PFSK-1 (cell line): Measurements from ENCODE around the gene C16orf96.

Source experiments
- POLR2AphosphoS5 ChIP-seq: IDR thresholded peaks from 2 replicates; pipeline ENCODE4 v1.6.1; 2012; ENCODE audit warnings: low read depth, mild to moderate bottlenecking, control low read depth, low read length, moderate library complexity
- SIN3A ChIP-seq: IDR thresholded peaks from 2 replicates; pipeline ENCODE4 v1.6.1; 2012; ENCODE audit warnings: mild to moderate bottlenecking, low read length, moderate library complexity, borderline replicate concordance; ENCODE audit not compliant: insufficient read depth
- TAF1 ChIP-seq: IDR thresholded peaks from 2 replicates; pipeline ENCODE4 v1.6.1; 2012; ENCODE audit warnings: low read length, control low read depth, borderline replicate concordance; ENCODE audit not compliant: insufficient read depth
- TF ChIP-seq, protein P1 (sequence below), 2 experiments: IDR thresholded peaks; 2 replicates each; pipeline versions ENCODE4 v1.6.1 to v1.8.0; 2011 to 2012; ENCODE audit warnings: low read depth in 2 of 2, low read length in 2 of 2, control low read depth in 1 of 2, inconsistent platforms in 1 of 2, mild to moderate bottlenecking in 1 of 2, moderate library complexity in 1 of 2; ENCODE audit not compliant: insufficient read depth in 1 of 2

DNA sequence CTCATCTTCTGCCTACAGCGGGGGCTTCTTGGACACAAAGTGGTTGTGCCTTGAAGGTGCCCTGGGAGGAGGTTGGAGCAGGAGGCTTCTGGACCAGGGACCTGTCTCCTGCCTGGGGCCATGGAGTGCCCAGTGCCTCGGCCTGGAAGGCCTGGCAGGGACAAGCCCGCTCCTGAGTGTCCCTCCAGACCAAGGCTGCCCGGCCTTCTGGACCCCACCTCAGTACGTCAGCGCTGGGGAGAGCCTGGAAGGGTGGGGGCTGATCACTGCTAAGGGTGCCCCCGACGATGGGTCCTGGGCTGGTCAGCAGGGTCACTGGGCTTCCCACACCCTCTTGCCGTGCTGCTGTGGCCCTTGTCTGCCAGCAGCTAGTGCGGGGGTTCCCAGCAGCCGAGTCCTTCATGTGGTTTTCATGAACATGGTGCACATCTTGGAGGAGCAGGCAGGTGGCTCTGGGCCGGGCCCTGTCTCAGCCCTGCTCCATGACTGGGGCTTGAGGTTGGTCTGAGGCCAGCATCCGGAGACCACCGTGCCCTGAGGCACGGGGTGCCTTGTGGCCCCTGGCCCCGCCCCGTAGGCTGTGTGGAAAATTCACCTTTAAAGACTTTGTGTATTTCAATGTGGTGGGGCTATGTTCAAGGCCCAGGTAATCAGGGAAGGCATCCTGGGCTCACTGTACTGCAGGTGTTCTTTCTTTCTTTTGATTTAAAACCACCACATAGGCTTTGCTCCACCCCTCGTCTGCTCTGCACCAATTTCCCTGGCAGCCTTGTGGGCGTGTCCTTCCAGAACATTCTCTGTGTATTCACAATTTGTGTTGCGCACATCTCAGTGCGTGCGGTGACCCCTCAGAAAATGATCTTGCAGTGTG lies 90.9 kb downstream of the C16orf96 start:
- TF ChIP-seq, protein P1, sequence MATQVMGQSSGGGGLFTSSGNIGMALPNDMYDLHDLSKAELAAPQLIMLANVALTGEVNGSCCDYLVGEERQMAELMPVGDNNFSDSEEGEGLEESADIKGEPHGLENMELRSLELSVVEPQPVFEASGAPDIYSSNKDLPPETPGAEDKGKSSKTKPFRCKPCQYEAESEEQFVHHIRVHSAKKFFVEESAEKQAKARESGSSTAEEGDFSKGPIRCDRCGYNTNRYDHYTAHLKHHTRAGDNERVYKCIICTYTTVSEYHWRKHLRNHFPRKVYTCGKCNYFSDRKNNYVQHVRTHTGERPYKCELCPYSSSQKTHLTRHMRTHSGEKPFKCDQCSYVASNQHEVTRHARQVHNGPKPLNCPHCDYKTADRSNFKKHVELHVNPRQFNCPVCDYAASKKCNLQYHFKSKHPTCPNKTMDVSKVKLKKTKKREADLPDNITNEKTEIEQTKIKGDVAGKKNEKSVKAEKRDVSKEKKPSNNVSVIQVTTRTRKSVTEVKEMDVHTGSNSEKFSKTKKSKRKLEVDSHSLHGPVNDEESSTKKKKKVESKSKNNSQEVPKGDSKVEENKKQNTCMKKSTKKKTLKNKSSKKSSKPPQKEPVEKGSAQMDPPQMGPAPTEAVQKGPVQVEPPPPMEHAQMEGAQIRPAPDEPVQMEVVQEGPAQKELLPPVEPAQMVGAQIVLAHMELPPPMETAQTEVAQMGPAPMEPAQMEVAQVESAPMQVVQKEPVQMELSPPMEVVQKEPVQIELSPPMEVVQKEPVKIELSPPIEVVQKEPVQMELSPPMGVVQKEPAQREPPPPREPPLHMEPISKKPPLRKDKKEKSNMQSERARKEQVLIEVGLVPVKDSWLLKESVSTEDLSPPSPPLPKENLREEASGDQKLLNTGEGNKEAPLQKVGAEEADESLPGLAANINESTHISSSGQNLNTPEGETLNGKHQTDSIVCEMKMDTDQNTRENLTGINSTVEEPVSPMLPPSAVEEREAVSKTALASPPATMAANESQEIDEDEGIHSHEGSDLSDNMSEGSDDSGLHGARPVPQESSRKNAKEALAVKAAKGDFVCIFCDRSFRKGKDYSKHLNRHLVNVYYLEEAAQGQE (IDR thresholded peaks at IDR 0.05; ENCODE audit: insufficient read depth in 1 of 2, low read depth in 2 of 2, low read length in 2 of 2) = no peak
- TF ChIP-seq SIN3A (no peak), POLR2AphosphoS5 (no peak), TAF1 (no peak)
